Epidermal melanocyte (primary cell): ENCODE data around the gene ARGLU1.

Experiments
- DNase-seq: peaks from one replicate; pipeline ENCODE4 v3.0.0; 2011; ENCODE audit warnings: low spot score; ENCODE audit not compliant: insufficient read length

Gene ARGLU1

GRCh38 chr13:106526738-106527444 is 41.0 kb downstream of the ARGLU1 start:
- DNase-seq: no peak

- DNase-seq: no peak
These were observed 42.1 kb downstream of the ARGLU1 start for GRCh38 chr13:106525865-106526264.

- DNase-seq: no peak
These were observed 43.8 kb downstream of the ARGLU1 start for GRCh38 chr13:106524108-106524507.

GRCh38 chr13:106523576-106523975 is 44.4 kb downstream of the ARGLU1 start:
- no peak for DNase-seq

- DNase-seq: no peak
These were observed 44.9 kb downstream of the ARGLU1 start for GRCh38 chr13:106522898-106523525.

- no peak for DNase-seq
These were observed 45.7 kb downstream of the ARGLU1 start for GRCh38 chr13:106522112-106522705.

- no peak for DNase-seq
These were observed 46.7 kb downstream of the ARGLU1 start for GRCh38 chr13:106521095-106521799.

GRCh38 chr13:106520251-106521054 is 47.5 kb downstream of the ARGLU1 start:
- no peak for DNase-seq

- no peak for DNase-seq
These were observed 49.4 kb downstream of the ARGLU1 start for GRCh38 chr13:106518512-106518911.

GRCh38 chr13:106517109-106517847 is 50.7 kb downstream of the ARGLU1 start:
- no peak for DNase-seq

GRCh38 chr13:106515635-106516254 is 52.2 kb downstream of the ARGLU1 start:
- DNase-seq: no peak

- DNase-seq: no peak
These were observed 52.9 kb downstream of the ARGLU1 start for GRCh38 chr13:106514928-106515634.

GRCh38 chr13:106513025-106513983 is 54.6 kb downstream of the ARGLU1 start:
- no peak for DNase-seq

- no peak for DNase-seq
These were observed 60.2 kb downstream of the ARGLU1 start for GRCh38 chr13:106507560-106508274.

- no peak for DNase-seq
These were observed 61.7 kb downstream of the ARGLU1 start for GRCh38 chr13:106506286-106506685.

GRCh38 chr13:106505732-106506131 is 62.2 kb downstream of the ARGLU1 start:
- no peak for DNase-seq

GRCh38 chr13:106505295-106505694 is 62.6 kb downstream of the ARGLU1 start:
- DNase-seq: no peak
